HepG2 (cell line): ENCODE data around the gene NDUFAF3. TPM values are rescaled to one million over a fixed set of nuclear protein-coding genes. Genes with fewer than 3 reads are reported as not detected.

Experiments
- AHDC1 ChIP-seq: sonication (generic); formaldehyde crosslinking; IDR thresholded peaks from 2 replicates; pipeline ENCODE4 v1.5.1; 2020; ENCODE audit warnings: mild to moderate bottlenecking, missing genetic modification reagents, borderline replicate concordance
- BRD4 ChIP-seq: sonication (generic); formaldehyde crosslinking; IDR thresholded peaks from 2 replicates; pipeline ENCODE4 v1.4.0; 2020; ENCODE audit warnings: missing genetic modification reagents
- CHCHD3 ChIP-seq: sonication (generic); formaldehyde crosslinking; IDR thresholded peaks from 2 replicates; pipeline ENCODE4 v1.8.0; 2022; ENCODE audit warnings: mild to moderate bottlenecking, missing genetic modification reagents, moderate library complexity
- RFXANK ChIP-seq: IDR thresholded peaks from 2 replicates; pipeline ENCODE4 v1.6.1; 2016
- SETDB1 ChIP-seq: sonication (generic); formaldehyde crosslinking; IDR thresholded peaks from 2 replicates; pipeline ENCODE4 v1.5.1; 2020; ENCODE audit warnings: missing genetic modification reagents, mild to moderate bottlenecking, borderline replicate concordance
- SNAPC2 ChIP-seq: sonication (generic); formaldehyde crosslinking; IDR thresholded peaks from 2 replicates; pipeline ENCODE4 v1.8.1; 2022; ENCODE audit warnings: mild to moderate bottlenecking, missing genetic modification reagents
- TAF15 ChIP-seq: fragments of 200-400 bp; formaldehyde crosslinking; IDR thresholded peaks from one replicate; pipeline ENCODE4 v1.6.1; 2018; ENCODE audit warnings: mild to moderate bottlenecking, low read depth, low read length; ENCODE audit not compliant: poor library complexity, severe bottlenecking
- ZBTB44 ChIP-seq: sonication (generic); formaldehyde crosslinking; IDR thresholded peaks from 2 replicates; pipeline ENCODE4 v1.4.0; 2020; ENCODE audit warnings: missing genetic modification reagents
- ZFP91 ChIP-seq: sonication (generic); formaldehyde crosslinking; IDR thresholded peaks from 2 replicates; pipeline ENCODE4 v1.9.0; 2022; ENCODE audit warnings: missing genetic modification reagents, mild to moderate bottlenecking, borderline replicate concordance
- ZFX ChIP-seq: sonication (generic); formaldehyde crosslinking; IDR thresholded peaks from 2 replicates; pipeline ENCODE4 v1.4.0; 2020; ENCODE audit warnings: mild to moderate bottlenecking, low read depth, missing genetic modification reagents, moderate library complexity
- ZNF296 ChIP-seq: sonication (generic); formaldehyde crosslinking; conservative IDR thresholded peaks from 2 replicates; pipeline ENCODE4 v1.5.0; 2020; ENCODE audit warnings: mild to moderate bottlenecking, missing genetic modification reagents
- ZNF512B ChIP-seq: sonication (generic); formaldehyde crosslinking; IDR thresholded peaks from 2 replicates; pipeline ENCODE4 v1.5.1; 2020; ENCODE audit warnings: missing genetic modification reagents, mild to moderate bottlenecking, borderline replicate concordance
- ZNF768 ChIP-seq: sonication (generic); formaldehyde crosslinking; IDR thresholded peaks from 2 replicates; pipeline ENCODE4 v1.4.0; 2020; ENCODE audit warnings: missing genetic modification reagents
- ZNF83 ChIP-seq: sonication (generic); formaldehyde crosslinking; IDR thresholded peaks from 2 replicates; pipeline ENCODE4 v1.4.0; 2020; ENCODE audit warnings: missing genetic modification reagents, mild to moderate bottlenecking, borderline replicate concordance
- polyA plus RNA-seq, 8 experiments: library from polyadenylated mRNA; depleted of rRNA in 3 of 8; stranded (reverse) in 7 of 8; unstranded in 1 of 8; fragments of >200 nt; fragmentation: Illumina TruSeq in 4 of 8; extraction: Trizol in 4 of 8; gene quantifications; 2 replicates each; pipeline versions ENCODE4 v1.2.1 to v1.2.3, GENCODE V29; 2011 to 2016; ENCODE audit warnings: low read depth in 4 of 8, missing spikeins in 1 of 8, mixed read lengths in 1 of 8; ENCODE audit not compliant: insufficient read depth in 1 of 8
- total RNA-seq, 5 experiments: library from RNA; depleted of rRNA; stranded (reverse); fragments of >200 nt; fragmentation: Illumina TruSeq; extraction: Trizol; gene quantifications; 2 replicates each; pipeline ENCODE4 v1.2.3, GENCODE V29; 2016; ENCODE audit warnings: low read depth in 1 of 5
- TF ChIP-seq, protein P1 (sequence below): sonication (generic); formaldehyde crosslinking; IDR thresholded peaks from 2 replicates; pipeline ENCODE4 v1.4.0; 2020; ENCODE audit warnings: missing genetic modification reagents

The NDUFAF3 gene
- total and polyA plus RNA-seq, 2 of the 13 experiments (the other 11 are each of a cell fraction or from before 2014, with no cell fraction given): 39.0 to 50.0 TPM

- no peak for TF ChIP-seq TAF15
- TF ChIP-seq ZNF768: peak; percentile 19; the same call in 1 of the 2 replicates
- peak; percentile 84; the same call in 1 of the 2 replicates for TF ChIP-seq ZBTB44 (CRISPR knock-in tag)
- TF ChIP-seq ZNF83 (CRISPR knock-in tag): peak; percentile 73; the same call in 1 of the 2 replicates
- TF ChIP-seq ZFX (CRISPR knock-in tag): peak; percentile 99
- no peak for TF ChIP-seq SNAPC2 (CRISPR knock-in tag)
- 0 out of 2 replicates have a peak, but pooled peaks have one; percentile 28 for TF ChIP-seq ZNF512B (CRISPR knock-in tag)
- TF ChIP-seq, protein P1, sequence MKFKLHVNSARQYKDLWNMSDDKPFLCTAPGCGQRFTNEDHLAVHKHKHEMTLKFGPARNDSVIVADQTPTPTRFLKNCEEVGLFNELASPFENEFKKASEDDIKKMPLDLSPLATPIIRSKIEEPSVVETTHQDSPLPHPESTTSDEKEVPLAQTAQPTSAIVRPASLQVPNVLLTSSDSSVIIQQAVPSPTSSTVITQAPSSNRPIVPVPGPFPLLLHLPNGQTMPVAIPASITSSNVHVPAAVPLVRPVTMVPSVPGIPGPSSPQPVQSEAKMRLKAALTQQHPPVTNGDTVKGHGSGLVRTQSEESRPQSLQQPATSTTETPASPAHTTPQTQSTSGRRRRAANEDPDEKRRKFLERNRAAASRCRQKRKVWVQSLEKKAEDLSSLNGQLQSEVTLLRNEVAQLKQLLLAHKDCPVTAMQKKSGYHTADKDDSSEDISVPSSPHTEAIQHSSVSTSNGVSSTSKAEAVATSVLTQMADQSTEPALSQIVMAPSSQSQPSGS (CRISPR knock-in tag): peak; percentile 52; the same call in 1 of the 2 replicates
- TF ChIP-seq RFXANK: peak; percentile 51; the same call in 1 of the 2 replicates
- peak; percentile 82; the same call in 1 of the 2 replicates for TF ChIP-seq CHCHD3 (CRISPR knock-in tag)
- no peak for TF ChIP-seq BRD4 (CRISPR knock-in tag)
- peak; percentile 82; the same call in 1 of the 2 replicates for TF ChIP-seq ZNF296 (CRISPR knock-in tag)
- no peak for TF ChIP-seq SETDB1 (CRISPR knock-in tag)
- no peak; the same call in 1 of the 2 replicates for TF ChIP-seq ZFP91 (CRISPR knock-in tag)
- TF ChIP-seq AHDC1 (CRISPR knock-in tag): peak; percentile 57; the same call in 1 of the 2 replicates
Measured at GRCh38 chr3:49021213-49021812, 608 bp upstream of the NDUFAF3 start (continued).
